WTC11 (cell line): ENCODE data around the gene HDAC7. TPM values are rescaled to one million over a fixed set of nuclear protein-coding genes. Genes with fewer than 3 reads are reported as not detected.

ENCODE experiments used
- ATAC-seq: fragments of 200-7000 bp; cut with Tn5 transposase; 2 replicates; pipeline ENCODE4 v1.10.0; 2021; ENCODE audit warnings: mild to moderate bottlenecking, moderate library complexity
- CTCF ChIA-PET: fragments of 300-600 bp; sonication (Branson Sonifier 250); formaldehyde crosslinking; loops from one replicate; lab custom pipeline; 2021; ENCODE audit warnings: antibody characterized with exemption; lab: Charles Lee
- POLR2A ChIA-PET: fragments of 350-600 bp; sonication (Branson Sonifier 250); formaldehyde crosslinking; loops from one replicate; lab custom pipeline; 2021; ENCODE audit warnings: antibody characterized with exemption; lab: Charles Lee
- DNase-seq: peaks from one replicate; pipeline ENCODE4 v3.0.0; 2021; ENCODE audit warnings: low spot score
- H3K27ac Mint-ChIP-seq: 2 replicates; pipeline ENCODE4 v1.8.0; 2021; ENCODE audit warnings: mixed read lengths
- H3K27me3 Mint-ChIP-seq: 2 replicates; pipeline ENCODE4 v1.8.0; 2021; ENCODE audit warnings: low read depth, mild to moderate bottlenecking, moderate library complexity, mixed read lengths
- H3K36me3 Mint-ChIP-seq: 2 replicates; pipeline ENCODE4 v1.8.0; 2021; ENCODE audit warnings: mixed read lengths
- H3K4me1 Mint-ChIP-seq: 2 replicates; pipeline ENCODE4 v1.8.0; 2022; ENCODE audit warnings: mixed read lengths
- H3K4me3 Mint-ChIP-seq: 2 replicates; pipeline ENCODE4 v1.8.0; 2021; ENCODE audit warnings: mild to moderate bottlenecking, moderate library complexity, mixed read lengths
- H3K9me3 Mint-ChIP-seq: 2 replicates; pipeline ENCODE4 v1.8.0; 2021; ENCODE audit warnings: mixed read lengths
- ATF3 ChIP-seq: sonication (generic); formaldehyde crosslinking; conservative IDR thresholded peaks from 2 replicates; pipeline ENCODE4 v1.8.1; 2022; ENCODE audit warnings: mild to moderate bottlenecking, missing genetic modification reagents
- CDX4 ChIP-seq: fragments of 250-450 bp; sonication (Bioruptor Pico); IDR thresholded peaks from 2 replicates; pipeline ENCODE4 v1.9.0; 2021; ENCODE audit warnings: moderate library complexity, mild to moderate bottlenecking, inconsistent platforms, borderline replicate concordance
- CREB1 ChIP-seq: sonication (generic); formaldehyde crosslinking; IDR thresholded peaks from 2 replicates; pipeline ENCODE4 v1.8.0; 2023; ENCODE audit warnings: mild to moderate bottlenecking, missing genetic modification reagents
- CTCF ChIP-seq: fragments of 200-600 bp; IDR thresholded peaks from 2 replicates; pipeline ENCODE4 v1.8.0; 2022; ENCODE audit warnings: antibody characterized with exemption
- E2F5 ChIP-seq: sonication (generic); formaldehyde crosslinking; IDR thresholded peaks from 2 replicates; pipeline ENCODE4 v1.8.1; 2022; ENCODE audit warnings: mild to moderate bottlenecking, moderate library complexity, missing genetic modification reagents
- FOXK1 ChIP-seq: sonication (generic); formaldehyde crosslinking; IDR thresholded peaks from 2 replicates; pipeline ENCODE4 v1.8.0; 2022; ENCODE audit warnings: mild to moderate bottlenecking, moderate library complexity, missing genetic modification reagents
- MYBL2 ChIP-seq: sonication (generic); formaldehyde crosslinking; IDR thresholded peaks from 2 replicates; pipeline ENCODE4 v1.8.1; 2023; ENCODE audit warnings: mild to moderate bottlenecking, moderate library complexity, missing genetic modification reagents
- NR2C2 ChIP-seq: sonication (generic); formaldehyde crosslinking; IDR thresholded peaks from 2 replicates; pipeline ENCODE4 v1.8.0; 2022; ENCODE audit warnings: mild to moderate bottlenecking, missing genetic modification reagents
- RELA ChIP-seq: sonication (generic); formaldehyde crosslinking; IDR thresholded peaks from 2 replicates; pipeline ENCODE4 v1.8.1; 2022; ENCODE audit warnings: missing genetic modification reagents, mild to moderate bottlenecking, borderline replicate concordance
- SMAD3 ChIP-seq: sonication (generic); formaldehyde crosslinking; IDR thresholded peaks from 2 replicates; pipeline ENCODE4 v1.8.0; 2022; ENCODE audit warnings: missing genetic modification reagents, mild to moderate bottlenecking, borderline replicate concordance
- SMAD4 ChIP-seq: sonication (generic); formaldehyde crosslinking; IDR thresholded peaks from 2 replicates; pipeline ENCODE4 v1.8.0; 2022; ENCODE audit warnings: mild to moderate bottlenecking, missing genetic modification reagents
- SP1 ChIP-seq: sonication (generic); formaldehyde crosslinking; conservative IDR thresholded peaks from 2 replicates; pipeline ENCODE4 v1.8.1; 2022; ENCODE audit warnings: missing genetic modification reagents
- USF2 ChIP-seq: sonication (generic); formaldehyde crosslinking; IDR thresholded peaks from 2 replicates; pipeline ENCODE4 v1.8.1; 2023; ENCODE audit warnings: mild to moderate bottlenecking, missing genetic modification reagents, moderate library complexity
- ZMAT4 ChIP-seq: fragments of 250-450 bp; sonication (Bioruptor Pico); IDR thresholded peaks from 2 replicates; pipeline ENCODE4 v1.9.0; 2021; ENCODE audit warnings: mild to moderate bottlenecking
- ZNF219 ChIP-seq: sonication (generic); formaldehyde crosslinking; IDR thresholded peaks from 2 replicates; pipeline ENCODE4 v1.8.0; 2023; ENCODE audit warnings: missing genetic modification reagents, mild to moderate bottlenecking, borderline replicate concordance
- ZNF232 ChIP-seq: sonication (generic); formaldehyde crosslinking; IDR thresholded peaks from 2 replicates; pipeline ENCODE4 v1.8.0; 2022; ENCODE audit warnings: mild to moderate bottlenecking, missing genetic modification reagents
- ZNF263 ChIP-seq: sonication (generic); formaldehyde crosslinking; IDR thresholded peaks from 2 replicates; pipeline ENCODE4 v1.8.1; 2022; ENCODE audit warnings: low read depth, mild to moderate bottlenecking, moderate library complexity, missing genetic modification reagents
- total RNA-seq: library from RNA; stranded (reverse); gene quantifications from 3 replicates; pipeline ENCODE4 v1.2.3, GENCODE V29; 2021
- TF ChIP-seq, protein P1 (sequence below): fragments of 250-450 bp; sonication (Bioruptor Pico); IDR thresholded peaks from 2 replicates; pipeline ENCODE4 v2.1.2; 2022; ENCODE audit warnings: mild to moderate bottlenecking, moderate library complexity

Gene HDAC7
- total RNA-seq, 1 experiment from 2014 or later = 111 TPM

DNA sequence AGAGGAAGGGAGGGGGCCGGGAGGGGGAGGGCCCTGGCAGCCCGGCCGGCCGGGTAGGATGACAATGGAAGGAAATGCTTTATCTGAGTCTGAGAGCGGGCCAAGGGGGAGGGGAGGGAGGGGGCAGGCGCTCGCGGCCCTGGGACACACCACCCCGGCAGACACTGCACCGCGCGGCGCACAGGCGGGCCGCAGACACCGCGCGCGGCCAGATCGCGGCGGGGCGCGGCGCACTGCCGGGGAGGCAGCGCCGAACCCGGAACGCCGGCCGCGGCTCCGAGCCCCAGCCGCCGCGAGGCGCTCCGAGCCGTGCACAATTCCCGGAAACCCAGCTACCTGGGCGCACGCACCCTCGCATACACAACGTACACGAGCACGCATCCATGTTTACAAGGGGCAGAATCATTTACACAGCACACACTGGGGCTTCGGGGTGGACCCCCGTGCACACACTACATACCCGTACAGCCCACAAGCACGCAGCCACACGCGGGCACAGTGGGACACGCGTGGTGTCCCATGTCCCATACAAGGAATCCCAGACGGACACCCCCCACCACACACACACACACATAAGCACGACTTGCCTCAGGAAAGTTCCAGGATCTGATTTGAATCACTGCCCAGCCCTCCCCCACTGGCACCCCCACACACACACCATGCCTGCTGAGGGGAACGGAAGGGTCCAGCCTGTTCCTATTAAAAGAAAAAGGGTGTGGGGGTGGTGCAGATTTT lies at the start of gene HDAC7 (continued):
- TF ChIP-seq, protein P1, sequence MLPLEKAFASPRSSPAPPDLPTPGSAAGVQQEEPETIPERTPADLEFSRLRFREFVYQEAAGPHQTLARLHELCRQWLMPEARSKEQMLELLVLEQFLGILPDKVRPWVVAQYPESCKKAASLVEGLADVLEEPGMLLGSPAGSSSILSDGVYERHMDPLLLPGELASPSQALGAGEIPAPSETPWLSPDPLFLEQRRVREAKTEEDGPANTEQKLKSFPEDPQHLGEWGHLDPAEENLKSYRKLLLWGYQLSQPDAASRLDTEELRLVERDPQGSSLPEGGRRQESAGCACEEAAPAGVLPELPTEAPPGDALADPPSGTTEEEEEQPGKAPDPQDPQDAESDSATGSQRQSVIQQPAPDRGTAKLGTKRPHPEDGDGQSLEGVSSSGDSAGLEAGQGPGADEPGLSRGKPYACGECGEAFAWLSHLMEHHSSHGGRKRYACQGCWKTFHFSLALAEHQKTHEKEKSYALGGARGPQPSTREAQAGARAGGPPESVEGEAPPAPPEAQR (CRISPR knock-in tag) = no peak
- TF ChIP-seq CREB1 (CRISPR knock-in tag) (no peak), ZNF232 (CRISPR knock-in tag) (no peak), SP1 (CRISPR knock-in tag) (peak; percentile 73), USF2 (CRISPR knock-in tag) (no peak)

GRCh38 chr12:47868552-47869031 lies 48.9 kb upstream of the HDAC7 start:
- Mint-ChIP-seq H3K36me3 (no peaks in the 10 kb centered on the region), H3K4me1 (peaks cover under 1% of the 10 kb centered on the region; the same call in 1 of the 2 replicates), H3K27me3 (peaks cover 3% of the 10 kb centered on the region; the same call in 1 of the 2 replicates), H3K4me3 (no peak overlapping the region), H3K27ac (no peak overlapping the region), H3K9me3 (no peaks in the 10 kb centered on the region)
- ATAC-seq = no peak
- no peak for TF ChIP-seq ZNF219 (CRISPR knock-in tag)
- no peak for TF ChIP-seq ZNF263
- TF ChIP-seq SMAD4 = no peak
- no peak for TF ChIP-seq FOXK1
- no peak for TF ChIP-seq CTCF
- no peak for TF ChIP-seq ATF3 (CRISPR knock-in tag)
- no peak for TF ChIP-seq RELA (CRISPR knock-in tag)
- TF ChIP-seq NR2C2 (CRISPR knock-in tag) = no peak
- TF ChIP-seq, protein P1 (CRISPR knock-in tag) = no peak
- no peak for TF ChIP-seq E2F5 (CRISPR knock-in tag)
- TF ChIP-seq ZNF232 (CRISPR knock-in tag) = no peak
- no peak for TF ChIP-seq SMAD3 (CRISPR knock-in tag)
- no peak for TF ChIP-seq CDX4 (CRISPR knock-in tag)
- no peak for TF ChIP-seq ZMAT4
- TF ChIP-seq MYBL2 (CRISPR knock-in tag) = no peak
- no peak for DNase-seq
- ChIA-PET POLR2A (no interaction called here), CTCF (interaction anchor here (0.6 to 4.1 kb wide), 8 partner anchors 19 to 297 kb away, joined by 3 to 34 read pairs (median 6); partner anchors contain the start of genes TMEM106C and VDR)
